Hematopoietic multipotent progenitor cell treated with erythropoietin and hydrocortisone succinate and interleukin-3 and kit ligand, for 4 days (in vitro differentiated cells): ENCODE measurements around the gene GIPC3.
A peak's percentile ranks its signal among the peaks of the same experiment; 100 is the strongest.
"Not testable (repeated sequence)": the region's sequence is repeated elsewhere in the genome, so short reads cannot be mapped to it uniquely, and the experiment has no call there.

Source experiments
- DNase-seq: peaks from one replicate; pipeline ENCODE4 v3.0.0-alpha.2; 2015

The GIPC3 gene

GRCh38 chr19:3576696-3577443 is 8.4 kb upstream of the GIPC3 start:
- DNase-seq, result peak; percentile 79

DNA sequence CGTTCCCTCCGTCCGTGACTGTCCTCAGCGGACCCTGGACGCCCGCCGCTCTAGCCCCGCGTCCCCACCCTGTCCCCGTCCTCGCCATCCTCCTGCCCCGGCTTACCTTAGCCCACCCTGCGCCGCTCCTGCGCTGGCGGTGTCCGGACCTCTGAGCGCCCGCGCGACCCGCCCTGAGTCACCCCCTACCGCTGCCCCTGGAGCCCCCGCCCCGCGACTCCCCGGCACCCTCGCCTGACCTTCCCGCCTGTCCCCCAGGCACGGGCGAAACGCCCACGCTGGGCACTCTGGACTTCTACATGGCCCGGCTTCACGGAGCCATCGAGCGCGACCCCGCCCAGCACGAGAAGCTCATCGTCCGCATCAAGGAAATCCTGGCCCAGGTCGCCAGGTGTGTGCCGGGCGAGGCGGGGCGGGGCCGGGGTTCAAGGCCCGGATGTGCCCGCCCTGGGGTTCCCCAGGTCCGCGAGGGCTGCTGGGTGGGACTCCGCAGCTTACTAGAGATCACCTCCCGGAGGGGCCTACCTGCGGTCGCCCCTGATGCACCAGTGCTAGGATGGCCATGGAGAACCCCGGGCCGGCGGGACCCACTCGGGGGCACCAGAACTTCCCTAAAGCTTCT is 7.4 kb upstream of the GIPC3 start:
- DNase-seq, result no peak

- no peak for DNase-seq
Measured at GRCh38 chr19:3578390-3578789, 6.9 kb upstream of the GIPC3 start.

GRCh38 chr19:3580156-3580934 is 4.9 kb upstream of the GIPC3 start:
- DNase-seq, result no peak

DNA sequence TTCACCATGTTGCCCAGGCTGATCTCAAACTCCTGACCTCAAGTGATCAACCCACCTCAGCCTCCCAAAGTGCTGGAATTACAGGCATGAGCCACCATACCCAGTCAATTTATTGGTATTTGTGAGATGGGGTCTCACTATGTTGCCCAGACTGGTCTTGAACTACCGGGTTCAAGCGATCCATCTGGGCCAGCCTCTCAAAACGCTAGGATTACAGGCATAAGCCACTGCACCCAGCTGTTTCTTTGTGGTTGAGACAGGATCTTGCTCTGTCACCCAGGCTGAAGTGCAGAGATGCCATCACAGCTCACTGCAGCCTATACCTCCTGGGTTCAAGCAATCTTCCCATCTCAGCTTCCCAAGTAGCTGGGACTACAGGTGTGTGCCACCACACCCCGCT is 3.5 kb upstream of the GIPC3 start:
- DNase-seq, result not testable (repeated sequence)

- DNase-seq, result not testable (repeated sequence)
Measured at GRCh38 chr19:3584036-3584802, 1.1 kb upstream of the GIPC3 start.

DNA sequence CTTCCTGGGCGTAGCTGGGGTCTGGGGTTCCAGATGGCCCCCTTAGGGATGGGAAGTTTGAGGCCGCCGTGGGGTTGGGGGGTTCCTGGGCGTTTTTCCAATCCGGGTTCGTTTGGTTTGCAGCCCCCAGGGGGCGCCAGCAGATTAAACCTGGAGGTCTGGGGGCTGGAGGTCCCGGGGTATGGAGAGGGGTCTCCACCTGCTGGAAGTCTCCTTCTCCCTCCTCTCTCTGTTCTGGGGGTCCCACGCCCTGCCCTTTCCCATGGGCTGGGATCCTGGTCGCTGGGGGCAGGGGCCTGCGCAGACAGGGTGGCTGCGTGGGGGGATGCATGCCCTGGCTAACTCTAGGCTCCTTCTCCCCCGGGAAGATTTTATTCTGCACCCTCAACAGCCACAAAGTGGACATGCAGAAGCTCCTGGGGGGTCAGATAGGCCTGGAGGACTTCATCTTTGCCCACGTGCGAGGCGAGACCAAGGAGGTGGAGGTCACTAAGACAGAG is 899 bp downstream of the GIPC3 start:
- peak; percentile 66 for DNase-seq

DNA sequence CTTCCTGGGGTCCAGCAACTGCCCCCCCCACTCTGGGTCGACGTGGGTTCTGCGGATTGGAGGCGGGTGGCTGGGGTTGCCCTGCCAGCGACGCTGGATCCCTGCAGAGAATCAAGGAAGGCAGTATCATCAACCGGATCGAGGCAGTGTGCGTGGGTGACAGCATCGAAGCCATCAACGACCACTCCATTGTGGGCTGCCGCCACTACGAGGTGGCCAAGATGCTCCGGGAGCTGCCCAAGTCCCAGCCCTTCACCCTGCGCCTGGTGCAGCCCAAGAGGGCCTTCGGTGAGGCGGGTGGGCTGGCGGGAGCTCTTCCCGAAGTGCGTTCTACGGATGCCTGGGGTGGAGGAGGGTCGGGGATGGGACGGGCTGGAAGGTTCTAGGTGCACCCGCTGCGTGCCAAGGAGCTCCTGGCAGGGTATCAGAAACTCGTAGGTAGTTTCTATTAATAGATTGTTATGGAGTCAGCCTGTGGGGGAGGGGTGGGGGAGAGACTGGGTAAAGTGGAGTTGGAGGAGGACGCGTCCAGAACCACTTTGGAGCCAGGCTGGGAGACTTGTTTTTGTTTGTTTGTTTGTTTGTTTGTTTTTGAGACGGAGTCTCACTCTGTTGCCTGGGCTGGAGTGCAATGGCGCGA is 1.5 kb downstream of the GIPC3 start:
- DNase-seq, result no peak

DNA sequence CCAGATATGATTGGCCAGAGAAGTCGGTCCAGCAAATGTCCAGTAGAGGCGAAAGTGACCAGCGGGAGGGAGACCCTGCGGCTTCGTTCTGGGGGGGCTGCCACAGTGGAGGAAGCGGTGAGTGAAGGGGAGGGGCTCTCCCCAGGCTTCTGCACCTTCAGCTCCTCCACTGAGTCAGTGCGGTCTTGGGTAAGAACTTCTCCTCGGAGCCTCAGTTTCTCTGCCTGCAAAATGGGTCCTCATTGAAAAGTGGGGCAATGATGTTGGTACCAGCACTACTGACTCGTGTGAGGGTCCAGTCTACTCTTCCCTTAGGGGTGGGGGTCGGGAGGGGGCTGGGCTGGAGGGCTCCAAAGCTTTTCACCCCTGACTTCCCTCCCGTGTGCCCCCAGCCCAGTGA is 4.2 kb downstream of the GIPC3 start:
- no peak for DNase-seq

- no peak for DNase-seq
Measured at GRCh38 chr19:3589949-3590348, 4.7 kb downstream of the GIPC3 start.

GRCh38 chr19:3590991-3591659 is 5.8 kb downstream of the GIPC3 start:
- no peak for DNase-seq

DNA sequence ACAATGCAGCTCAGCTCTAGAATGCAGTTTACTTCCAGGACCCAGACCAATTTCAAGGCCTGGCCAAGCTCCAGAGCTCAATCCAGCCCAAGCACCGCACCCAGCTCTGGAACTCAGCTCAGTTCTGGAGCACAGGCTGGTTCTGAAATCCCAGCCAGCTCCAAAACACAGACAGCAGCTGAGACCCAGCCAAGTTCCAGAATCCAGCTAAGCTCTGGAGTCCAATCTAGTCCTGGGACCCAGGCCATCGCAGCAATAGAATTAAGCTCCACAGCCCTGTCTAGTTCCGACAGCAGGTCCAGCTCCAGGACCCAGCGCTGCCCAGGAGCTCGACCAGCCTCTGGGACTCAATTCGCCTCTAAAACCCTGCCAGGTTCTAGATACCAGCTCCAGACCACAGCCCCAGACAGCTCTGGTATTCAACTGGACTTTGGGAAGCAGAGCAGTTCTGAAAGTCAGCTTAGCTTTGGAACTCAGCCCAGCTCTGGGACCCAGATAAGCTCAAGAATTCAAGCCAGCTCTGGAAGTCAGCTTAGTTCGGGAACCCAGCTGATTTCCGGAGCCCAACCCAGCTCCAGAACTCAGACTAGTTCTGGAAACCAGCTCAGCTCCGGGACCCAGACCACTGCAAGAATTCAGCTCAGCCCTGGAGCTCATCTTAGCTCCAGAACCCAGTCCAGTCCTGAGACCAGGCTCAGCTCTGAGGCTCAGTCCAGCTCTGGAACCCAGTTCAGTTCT is 6.8 kb downstream of the GIPC3 start:
- DNase-seq, result no peak

DNA sequence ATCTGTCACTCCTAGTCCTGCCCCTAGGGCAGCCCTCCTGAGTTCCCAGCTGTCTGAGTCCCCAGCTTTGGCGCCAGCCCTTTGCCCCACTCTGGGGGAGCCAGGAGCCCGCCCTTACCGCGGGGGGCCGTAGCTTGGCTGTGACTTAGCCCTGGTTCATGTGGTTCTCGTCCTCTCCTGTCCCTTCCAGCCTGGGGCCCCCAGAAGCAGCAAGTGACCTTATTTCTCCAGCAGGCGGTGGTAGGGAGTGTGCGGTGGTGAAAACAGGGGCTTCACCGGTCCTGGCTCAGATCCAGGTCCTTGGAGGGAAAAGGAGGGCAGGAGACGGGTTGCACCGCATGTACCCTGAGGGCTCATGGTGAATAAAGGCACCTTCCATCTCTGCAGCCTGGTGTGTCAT is 7.9 kb downstream of the GIPC3 start:
- no peak for DNase-seq

GRCh38 chr19:3595521-3596061 is 10.3 kb downstream of the GIPC3 start:
- no peak for DNase-seq

- DNase-seq, result no peak
Measured at GRCh38 chr19:3599776-3600187, 14.5 kb downstream of the GIPC3 start.

GRCh38 chr19:3601021-3601420 is 15.7 kb downstream of the GIPC3 start:
- DNase-seq, result no peak

DNA sequence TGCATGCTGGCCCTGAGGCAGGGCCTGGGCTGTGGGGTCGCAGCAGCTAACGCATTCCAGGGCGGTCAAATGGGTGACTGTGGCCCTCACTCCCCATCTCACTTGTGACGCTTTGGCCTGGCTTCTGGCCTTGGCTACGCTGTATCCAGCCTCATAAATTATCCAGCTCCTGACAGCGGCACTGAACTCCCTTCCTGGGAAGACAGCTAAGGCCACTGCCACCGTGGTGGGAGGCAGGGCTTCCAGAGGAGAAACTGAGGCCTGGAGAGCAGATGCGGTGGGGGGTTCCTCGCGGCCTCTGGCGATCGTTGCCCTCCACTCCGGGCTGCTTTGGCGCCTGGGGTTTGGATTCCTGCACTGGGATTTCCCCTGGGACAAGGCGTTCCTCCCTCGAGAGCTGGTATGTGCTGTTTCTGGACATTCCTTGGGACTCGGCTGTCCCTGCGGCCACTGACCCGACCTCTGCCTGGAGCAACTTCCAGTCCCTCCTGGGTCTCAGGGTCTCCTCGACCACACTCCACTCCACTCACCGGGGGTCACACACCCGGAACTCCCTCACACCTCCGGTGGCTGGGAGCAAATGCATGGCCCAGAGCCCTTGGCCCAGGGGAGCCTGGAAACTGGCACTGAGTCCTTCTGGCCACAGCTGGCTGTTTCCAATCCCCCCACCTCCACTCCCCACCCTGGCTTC is 18.0 kb downstream of the GIPC3 start:
- no peak for DNase-seq

GRCh38 chr19:3604227-3604986 is 19.1 kb downstream of the GIPC3 start:
- DNase-seq, result no peak

DNA sequence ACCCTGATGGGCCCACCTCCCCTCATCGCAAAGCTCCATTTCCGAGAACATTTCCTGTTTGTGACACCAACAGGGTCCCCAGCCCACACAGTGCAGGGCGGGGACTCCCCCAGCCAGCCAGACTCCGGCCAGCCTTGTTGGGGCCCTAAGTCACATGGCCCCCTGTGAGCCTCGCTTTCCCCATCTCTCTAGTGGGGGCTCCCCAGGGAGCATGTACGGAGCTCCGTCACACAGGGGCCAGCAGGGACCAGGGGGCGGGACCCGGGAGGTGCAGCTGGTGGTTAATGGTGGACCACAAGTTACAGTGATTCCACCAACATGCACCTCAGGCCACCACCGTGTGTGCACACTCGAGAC is 19.7 kb downstream of the GIPC3 start:
- DNase-seq, result peak; percentile 50

DNA sequence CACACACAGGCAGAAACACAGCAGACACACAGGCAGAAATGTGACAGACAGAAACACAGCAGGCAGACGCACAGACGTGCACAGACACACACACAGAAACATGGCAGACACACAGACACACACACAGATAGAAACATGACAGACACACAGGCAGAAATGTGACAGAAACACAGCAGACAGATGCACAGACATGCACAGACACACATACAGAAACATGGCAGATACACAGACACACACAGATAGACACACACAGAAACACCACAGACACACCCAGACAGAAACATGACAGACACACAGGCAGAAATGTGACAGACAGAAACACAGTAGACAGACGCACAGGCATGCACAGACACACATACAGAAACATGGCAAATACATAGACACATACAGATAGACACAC is 20.1 kb downstream of the GIPC3 start:
- no peak for DNase-seq
